Progenitor cell of endocrine pancreas (in vitro differentiated cells): ENCODE measurements around the gene MAN1C1. TPM values are rescaled to one million over a fixed set of nuclear protein-coding genes. Genes with fewer than 3 reads are reported as not detected.

ENCODE experiments used
- DNase-seq: peaks from one replicate; pipeline ENCODE4 v3.0.0; 2021; ENCODE audit warnings: low spot score; ENCODE audit not compliant: unreplicated experiment
- H3K27ac Mint-ChIP-seq: 2 replicates; pipeline ENCODE4 v1.8.0; 2021; ENCODE audit warnings: mild to moderate bottlenecking, moderate library complexity, mixed read lengths
- H3K27me3 Mint-ChIP-seq: 2 replicates; pipeline ENCODE4 v1.8.0; 2021; ENCODE audit warnings: mixed read lengths
- H3K36me3 Mint-ChIP-seq: 2 replicates; pipeline ENCODE4 v1.8.0; 2022; ENCODE audit warnings: mixed read lengths; ENCODE audit not compliant: insufficient read depth
- H3K4me1 Mint-ChIP-seq: 2 replicates; pipeline ENCODE4 v1.8.0; 2021; ENCODE audit warnings: low read depth, mixed read lengths
- H3K4me3 Mint-ChIP-seq: 2 replicates; pipeline ENCODE4 v1.8.0; 2021; ENCODE audit warnings: low read depth, mild to moderate bottlenecking, moderate library complexity, mixed read lengths
- H3K9me3 Mint-ChIP-seq: 2 replicates; pipeline ENCODE4 v1.8.0; 2021; ENCODE audit warnings: low read depth, mixed read lengths
- CTCF ChIP-seq: fragments of 200-600 bp; sonication (generic); IDR thresholded peaks from one replicate; pipeline ENCODE4 v1.5.0; 2021; ENCODE audit warnings: antibody characterized with exemption, mild to moderate bottlenecking; ENCODE audit not compliant: unreplicated experiment
- total RNA-seq: library from RNA; stranded (reverse); gene quantifications from 2 replicates; pipeline ENCODE4 v1.2.1, GENCODE V29; 2021

MAN1C1 gene
- total RNA-seq, 1 donor from 2014 or later: 5.1 TPM

GRCh38 chr1:25799352-25799934, 182.9 kb downstream of the MAN1C1 start:
- DNase-seq: no peak
- TF ChIP-seq CTCF: no peak
- peaks cover 29% of the 10 kb centered on the region for H3K4me1 Mint-ChIP-seq
- no peaks in the 10 kb centered on the region for H3K36me3 Mint-ChIP-seq
- H3K9me3 Mint-ChIP-seq: no peaks in the 10 kb centered on the region
- H3K27me3 Mint-ChIP-seq: peaks cover 12% of the 10 kb centered on the region
- H3K27ac Mint-ChIP-seq: peak overlapping the region; percentile 80
- peak overlapping the region; percentile 69 for H3K4me3 Mint-ChIP-seq

- H3K27ac Mint-ChIP-seq: peak within 1 kb of the TSS; percentile 80
- H3K4me1 Mint-ChIP-seq: peaks cover 27% of the 10 kb centered on the region
- H3K9me3 Mint-ChIP-seq: no peaks in the 10 kb centered on the region
- DNase-seq: peak; percentile 51
- H3K36me3 Mint-ChIP-seq: no peaks in the 10 kb centered on the region
- H3K27me3 Mint-ChIP-seq: peaks cover 9% of the 10 kb centered on the region
- H3K4me3 Mint-ChIP-seq: peak within 1 kb of the TSS; percentile 79
- no peak for TF ChIP-seq CTCF
These were observed 183.5 kb downstream of the MAN1C1 start, which contains the start of gene SELENON for GRCh38 chr1:25799935-25800702. TSS of gene SELENON (plus strand) at chr1:25800193. CDS start at chr1:25800231, 38 bp downstream.

GRCh38 chr1:25800703-25801377, 184.2 kb downstream of the MAN1C1 start:
- no peak for TF ChIP-seq CTCF
- H3K27ac Mint-ChIP-seq: peak overlapping the region; percentile 37
- no peak for DNase-seq
- H3K36me3 Mint-ChIP-seq: no peaks in the 10 kb centered on the region
- H3K4me3 Mint-ChIP-seq: peak overlapping the region; percentile 79
- H3K4me1 Mint-ChIP-seq: peaks cover 22% of the 10 kb centered on the region
- H3K9me3 Mint-ChIP-seq: no peaks in the 10 kb centered on the region
- peaks cover 8% of the 10 kb centered on the region for H3K27me3 Mint-ChIP-seq

DNA sequence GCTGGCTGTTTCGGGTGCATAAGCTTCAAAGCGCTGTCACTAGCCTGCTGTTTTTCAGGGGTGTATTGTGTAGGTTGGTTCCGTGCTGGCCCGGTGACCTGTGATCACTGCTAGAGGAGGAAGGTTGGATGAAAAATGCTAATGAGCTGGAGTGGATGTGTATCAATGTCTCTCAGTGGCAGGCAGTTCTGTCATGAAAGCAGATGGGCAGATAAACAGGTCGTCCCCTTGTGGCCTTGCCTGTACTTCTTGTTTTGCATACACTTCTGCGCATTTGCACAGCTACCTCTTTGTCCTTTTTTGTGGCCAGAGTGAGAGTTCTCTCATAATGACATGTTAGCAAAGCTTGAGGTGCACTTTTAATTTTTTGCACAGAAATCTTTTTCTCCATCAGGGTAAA, 186.3 kb downstream of the MAN1C1 start:
- Mint-ChIP-seq H3K27ac (no peak overlapping the region), H3K9me3 (no peaks in the 10 kb centered on the region), H3K4me1 (peaks cover 13% of the 10 kb centered on the region), H3K27me3 (no peaks in the 10 kb centered on the region), H3K36me3 (peaks cover 2% of the 10 kb centered on the region), H3K4me3 (no peak overlapping the region)
- DNase-seq: no peak
- TF ChIP-seq CTCF: no peak

GRCh38 chr1:25803368-25803767, 186.8 kb downstream of the MAN1C1 start:
- DNase-seq: no peak
- H3K4me1 Mint-ChIP-seq: peaks cover 10% of the 10 kb centered on the region
- H3K36me3 Mint-ChIP-seq: peaks cover 2% of the 10 kb centered on the region
- H3K9me3 Mint-ChIP-seq: no peaks in the 10 kb centered on the region
- TF ChIP-seq CTCF: no peak
- no peak overlapping the region for H3K4me3 Mint-ChIP-seq
- no peaks in the 10 kb centered on the region for H3K27me3 Mint-ChIP-seq
- H3K27ac Mint-ChIP-seq: no peak overlapping the region
